ENCODE data around the gene GRM8.

DNA sequence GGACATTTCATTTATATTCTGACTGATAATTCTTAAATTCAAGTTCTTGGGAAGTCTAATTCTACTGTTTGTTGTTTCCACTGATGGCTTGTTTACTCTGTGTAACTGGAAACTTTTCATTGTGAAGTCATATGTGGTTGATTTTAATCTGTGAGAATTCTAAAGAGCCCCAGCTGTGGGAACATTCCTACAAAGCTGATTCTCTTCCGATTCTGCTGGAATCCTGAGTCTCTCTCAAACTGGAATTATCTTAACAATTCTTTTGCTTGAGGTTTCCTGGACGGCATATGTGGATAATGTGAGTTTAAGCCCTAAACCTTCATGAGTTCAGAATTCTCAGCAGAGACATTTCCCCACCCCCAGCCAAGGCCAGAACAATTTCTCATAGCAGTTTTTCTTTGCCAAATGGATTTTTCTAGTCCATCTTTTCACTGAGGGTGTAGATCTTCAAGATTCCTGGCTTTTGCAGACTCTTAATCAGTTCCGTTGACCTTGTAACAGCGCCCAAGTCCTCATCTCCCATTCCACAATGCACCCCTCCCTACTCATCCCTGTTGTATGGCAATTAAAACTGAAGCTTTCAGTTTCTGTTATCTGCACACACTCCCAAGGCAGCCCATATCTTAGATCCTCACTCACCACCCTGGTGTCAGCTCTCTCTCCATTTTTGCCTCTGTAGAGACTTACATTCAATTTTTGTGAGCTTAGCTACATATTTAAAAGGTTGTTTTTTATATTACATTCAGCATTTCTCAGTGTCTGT, 37.6 kb downstream of the GRM8 start:
- TF ChIP-seq ESRRG (CRISPR knock-in tag; IDR thresholded peaks at IDR 0.05) = no peak
- TF ChIP-seq PATZ1 (CRISPR knock-in tag; IDR thresholded peaks at IDR 0.05; ENCODE audit: borderline replicate concordance) = no peak
- no peak for TF ChIP-seq PPARA (CRISPR knock-in tag; IDR thresholded peaks at IDR 0.05; ENCODE audit: borderline replicate concordance)
- no peak for TF ChIP-seq ZC3H10 (CRISPR knock-in tag; IDR thresholded peaks at IDR 0.05)
- no peak for TF ChIP-seq ZNF565 (CRISPR knock-in tag; conservative IDR thresholded peaks at IDR 0.05; ENCODE audit: low read depth)
- no peak for TF ChIP-seq CREB5 (CRISPR knock-in tag; IDR thresholded peaks at IDR 0.05; ENCODE audit: low read depth)
- TF ChIP-seq TCF4 (CRISPR knock-in tag; IDR thresholded peaks at IDR 0.05; ENCODE audit: borderline replicate concordance) = no peak
- no peak for TF ChIP-seq SNAI2 (CRISPR knock-in tag; IDR thresholded peaks at IDR 0.05)
- no peak for TF ChIP-seq CSDC2 (CRISPR knock-in tag; IDR thresholded peaks at IDR 0.05)
- TF ChIP-seq, protein P1, sequence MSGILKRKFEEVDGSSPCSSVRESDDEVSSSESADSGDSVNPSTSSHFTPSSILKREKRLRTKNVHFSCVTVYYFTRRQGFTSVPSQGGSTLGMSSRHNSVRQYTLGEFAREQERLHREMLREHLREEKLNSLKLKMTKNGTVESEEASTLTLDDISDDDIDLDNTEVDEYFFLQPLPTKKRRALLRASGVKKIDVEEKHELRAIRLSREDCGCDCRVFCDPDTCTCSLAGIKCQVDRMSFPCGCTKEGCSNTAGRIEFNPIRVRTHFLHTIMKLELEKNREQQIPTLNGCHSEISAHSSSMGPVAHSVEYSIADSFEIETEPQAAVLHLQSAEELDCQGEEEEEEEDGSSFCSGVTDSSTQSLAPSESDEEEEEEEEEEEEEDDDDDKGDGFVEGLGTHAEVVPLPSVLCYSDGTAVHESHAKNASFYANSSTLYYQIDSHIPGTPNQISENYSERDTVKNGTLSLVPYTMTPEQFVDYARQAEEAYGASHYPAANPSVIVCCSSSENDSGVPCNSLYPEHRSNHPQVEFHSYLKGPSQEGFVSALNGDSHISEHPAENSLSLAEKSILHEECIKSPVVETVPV (CRISPR knock-in tag; IDR thresholded peaks at IDR 0.05) = no peak
- no peak for TF ChIP-seq ZFP30 (CRISPR knock-in tag; IDR thresholded peaks at IDR 0.05)
